GM12878 (cell line): ENCODE measurements around the gene RNU5B-1. TPM values are rescaled to one million over a fixed set of nuclear protein-coding genes. Genes with fewer than 3 reads are reported as not detected.

ENCODE experiments used
- ATAC-seq: fragments of 200-7000 bp; cut with Tn5 transposase; 3 replicates; pipeline ENCODE4 v1.9.1; 2020; ENCODE audit warnings: mild to moderate bottlenecking, moderate library complexity
- BruUV-seq: library from RNA; stranded (reverse); fragments of 400-500 nt; replicated peaks from 2 replicates; lab custom pipeline; 2021; lab: Mats Ljungman, UMichigan
- CTCF ChIA-PET: fragments of 300-600 bp; sonication (Branson Sonifier 250); formaldehyde crosslinking; extraction: SDS; loops from one replicate; lab custom pipeline; 2021; ENCODE audit warnings: inconsistent platforms; lab: Yijun Ruan, JAX
- POLR2A ChIA-PET: fragments of 350-600 bp; formaldehyde crosslinking; extraction: SDS; loops from one replicate; lab custom pipeline; 2021; ENCODE audit warnings: inconsistent platforms; lab: Charles Lee
- RAD21 ChIA-PET: fragments of 300-600 bp; sonication (Branson Sonifier 250); formaldehyde crosslinking; loops from one replicate; lab custom pipeline; 2023; ENCODE audit warnings: antibody characterized with exemption; ENCODE audit not compliant: unreplicated experiment; lab: Charles Lee
- SMC1A ChIA-PET: fragments of 300-600 bp; sonication (Branson Sonifier 250); formaldehyde crosslinking; loops from one replicate; lab custom pipeline; 2023; ENCODE audit not compliant: unreplicated experiment, uncharacterized antibody; lab: Charles Lee
- DNase-seq: peaks from one replicate; pipeline ENCODE4 v3.0.0-alpha.2; 2011; ENCODE audit warnings: low read depth, low spot score
- FAIRE-seq: peaks from 3 replicates; lab custom pipeline; 2011; peaks lifted over from hg19 to GRCh38; lab: Jason Lieb, UNC
- H2AFZ ChIP-seq: 2 replicates; pipeline ENCODE4 v1.6.0; 2011; ENCODE audit warnings: low read depth, low read length, control low read depth; ENCODE audit not compliant: control insufficient read depth
- H3K27ac ChIP-seq: 2 replicates; pipeline ENCODE4 v1.5.1; 2011; ENCODE audit warnings: control low read depth; ENCODE audit not compliant: control insufficient read depth, insufficient read depth
- H3K27me3 ChIP-seq, 2 experiments: replicated peaks in 1 of 2; 2 replicates each; pipeline versions ENCODE4 v1.6.0 to v1.6.1; 2011; ENCODE audit warnings: low read length in 1 of 2; ENCODE audit not compliant: control insufficient read depth in 2 of 2, insufficient read depth in 2 of 2
- H3K36me3 ChIP-seq, 2 experiments: 2 replicates each; pipeline ENCODE4 v1.5.1; 2011; ENCODE audit warnings: low read length in 1 of 2; ENCODE audit not compliant: control insufficient read depth in 2 of 2, insufficient read depth in 2 of 2
- H3K4me1 ChIP-seq: 2 replicates; pipeline ENCODE4 v1.6.1; 2011; ENCODE audit warnings: mild to moderate bottlenecking, low read length, moderate library complexity, mixed read lengths; ENCODE audit not compliant: control insufficient read depth, insufficient read depth
- H3K4me2 ChIP-seq: 2 replicates; pipeline ENCODE4 v1.6.0; 2011; ENCODE audit warnings: control low read depth; ENCODE audit not compliant: control insufficient read depth, insufficient read depth
- H3K4me3 ChIP-seq: fragments of 200-600 bp; sonication (generic); 2 replicates; pipeline ENCODE4 v1.5.1; 2016
- H3K79me2 ChIP-seq: 2 replicates; pipeline ENCODE4 v1.6.0; 2011; ENCODE audit warnings: low read length; ENCODE audit not compliant: control insufficient read depth, insufficient read depth
- H3K9ac ChIP-seq: 2 replicates; pipeline ENCODE4 v1.8.0; 2011; ENCODE audit warnings: low read length, control low read depth, mixed read lengths; ENCODE audit not compliant: control insufficient read depth, insufficient read depth
- H3K9me3 ChIP-seq: replicated peaks from 3 replicates; pipeline ENCODE4 v1.5.1; 2011; ENCODE audit warnings: mild to moderate bottlenecking, low read length; ENCODE audit not compliant: control insufficient read depth, insufficient read depth
- H4K20me1 ChIP-seq: 2 replicates; pipeline ENCODE4 v1.6.0; 2011; ENCODE audit not compliant: control insufficient read depth, insufficient read depth
- BMI1 ChIP-seq: fragments of 450-650 bp; IDR thresholded peaks from 2 replicates; pipeline ENCODE4 v1.6.1; 2016; ENCODE audit warnings: mild to moderate bottlenecking, moderate library complexity, borderline replicate concordance
- ELK1 ChIP-seq: IDR thresholded peaks from 2 replicates; pipeline ENCODE4 v1.6.1; 2012; ENCODE audit warnings: low read depth, low read length, improper control_type of control experiment
- NFIC ChIP-seq: IDR thresholded peaks from 2 replicates; pipeline ENCODE4 v1.6.1; 2012; ENCODE audit warnings: low read depth, mild to moderate bottlenecking, inconsistent platforms, low read length, moderate library complexity
- NRF1 ChIP-seq: conservative IDR thresholded peaks from 2 replicates; pipeline ENCODE4 v1.6.1; 2011; ENCODE audit warnings: mild to moderate bottlenecking, low read depth, low read length, improper control_type of control experiment
- REST ChIP-seq: IDR thresholded peaks from 2 replicates; pipeline ENCODE4 v1.6.1; 2012; ENCODE audit warnings: mild to moderate bottlenecking, low read depth, low read length
- SIN3A ChIP-seq: IDR thresholded peaks from 2 replicates; pipeline ENCODE4 v1.6.1; 2012; ENCODE audit warnings: low read depth, low read length, improper control_type of control experiment
- TCF7 ChIP-seq: IDR thresholded peaks from 2 replicates; pipeline ENCODE4 v1.6.1; 2014; ENCODE audit warnings: antibody characterized with exemption, borderline replicate concordance
- ZNF274 ChIP-seq: IDR thresholded peaks from one replicate; pipeline ENCODE4 v1.8.0; 2011; ENCODE audit not compliant: insufficient read length, insufficient read depth
- WGBS: methylation state at CpG from one replicate; pipeline ENCODE4 v1.1.6; 2016; ENCODE audit warnings: low lambda C conversion rate; ENCODE audit not compliant: insufficient replicate concordance, insufficient coverage; ENCODE audit errors: missing lambda C conversion rate; 5-methylcytosine and 5-hydroxymethylcytosine counted together
- in situ Hi-C: fragments of 300-500 bp; cut with MboI; formaldehyde crosslinking; loops from 9 replicates; pipeline ENCODE4 v1.14.3; 2018; ENCODE audit warnings: mixed read lengths
- intact Hi-C: fragments of 100-400 bp; cut with micrococcal nuclease; formaldehyde crosslinking; loops from one replicate; pipeline ENCODE4 v1.14.2; 2022; ENCODE audit not compliant: unreplicated experiment
- polyA plus RNA-seq, 11 experiments: library from polyadenylated mRNA; depleted of rRNA in 4 of 11; unstranded in 6 of 11; stranded (reverse) in 5 of 11; fragments of >200 nt; fragmentation: Nextera tagmentation in 4 of 11; fragmentation: Illumina TruSeq in 1 of 11; extraction: Ambion mirVana in 4 of 11; extraction: Trizol in 1 of 11; gene quantifications; 1 replicate in 1 of 11; 2 replicates in 10 of 11; pipeline versions ENCODE4 v1.2.1 to v1.2.3, GENCODE V29; 2011 to 2016; ENCODE audit warnings: inconsistent platforms in 2 of 11, missing spikeins in 2 of 11, low read depth in 1 of 11
- total RNA-seq, 4 experiments: library from RNA; depleted of rRNA in 3 of 4; stranded (reverse); fragments of >200 nt in 3 of 4; fragmentation: Illumina TruSeq in 1 of 4; extraction: Trizol in 1 of 4; gene quantifications; 2 replicates each; pipeline versions ENCODE4 v1.2.1 to v1.2.3, GENCODE V29; 2013 to 2021

The RNU5B-1 gene
- total and polyA plus RNA-seq, 10 of the 15 experiments (the other 5 are each of a cell fraction or from before 2014, with no cell fraction given), result 19.1 TPM; not detected in 9

GRCh38 chr15:65344914-65345275 lies 40.4 kb downstream of the RNU5B-1 start:
- WGBS, result 17% methylated on average over 2 of the region's 2 CpGs
- H3K9ac ChIP-seq, result no peak overlapping the region
- no peaks in the 10 kb centered on the region for H3K79me2 ChIP-seq
- CTCF ChIA-PET, result no interaction called here
- no TSS peak for BruUV-seq
- in situ Hi-C loops (no loop called here), intact Hi-C loops (no loop called here)
- no peak overlapping the region for H3K4me3 ChIP-seq
- RAD21 ChIA-PET, result no interaction called here
- H3K27me3 ChIP-seq, result peaks cover 2 to 4% of the 10 kb centered on the region in 2 experiments; a peak in 3 of 4 replicates
- H3K4me2 ChIP-seq, result no peak overlapping the region
- TF ChIP-seq BMI1 (no peak), NRF1 (no peak), REST (no peak), SIN3A (no peak), ELK1 (no peak), ZNF274 (no peak), NFIC (no peak), TCF7 (no peak)
- no peaks in the 10 kb centered on the region for H3K36me3 ChIP-seq
- no peak overlapping the region for H3K27ac ChIP-seq
- no peaks in the 10 kb centered on the region for H3K4me1 ChIP-seq
- POLR2A ChIA-PET, result no interaction called here
- FAIRE-seq, result no peak
- no peaks in the 10 kb centered on the region for H4K20me1 ChIP-seq
- no peak overlapping the region for H2AFZ ChIP-seq
- SMC1A ChIA-PET, result no interaction called here
- DNase-seq, result no peak
- H3K9me3 ChIP-seq, result no peaks in the 10 kb centered on the region
- ATAC-seq, result no peak
